Tibial nerve (tissue), 4 donors: ENCODE data around the gene LRRC75A.

ENCODE experiments used
- CTCF ChIP-seq, 5 experiments: fragments of 200-600 bp in 3 of 5; fragments of 450-650 bp in 2 of 5; sonication (generic) in 3 of 5; IDR thresholded peaks; one replicate each; pipeline ENCODE4 v1.5.1; 2016 to 2019; ENCODE audit warnings: antibody characterized with exemption in 5 of 5, mild to moderate bottlenecking in 3 of 5, moderate library complexity in 2 of 5
- EP300 ChIP-seq, 2 donors: sonication (generic); formaldehyde crosslinking; IDR thresholded peaks; one replicate each; pipeline ENCODE4 v1.6.1; 2017; ENCODE audit warnings: antibody characterized with exemption in 2 of 2, mild to moderate bottlenecking in 1 of 2
- POLR2A ChIP-seq, 2 donors: fragments of 450-650 bp; IDR thresholded peaks; one replicate each; pipeline ENCODE4 v1.6.1; 2017; ENCODE audit warnings: antibody characterized with exemption in 2 of 2, mild to moderate bottlenecking in 2 of 2, moderate library complexity in 2 of 2

- no peak for TF ChIP-seq CTCF (IDR thresholded peaks at IDR 0.05)
- TF ChIP-seq POLR2A (IDR thresholded peaks at IDR 0.05): no peak
- TF ChIP-seq EP300 (IDR thresholded peaks at IDR 0.05): no peak
Measured at GRCh38 chr17:16427020-16427419, 65.0 kb downstream of the LRRC75A start.
